ENCODE results near the gene IDH3A. TPM values are rescaled to one million over a fixed set of nuclear protein-coding genes. Genes with fewer than 3 reads are reported as not detected.
A peak's percentile ranks its signal among the peaks of the same experiment; 100 is the strongest.

Gene IDH3A
- total RNA-seq, 1 experiment from 2014 or later: 116 TPM

DNA sequence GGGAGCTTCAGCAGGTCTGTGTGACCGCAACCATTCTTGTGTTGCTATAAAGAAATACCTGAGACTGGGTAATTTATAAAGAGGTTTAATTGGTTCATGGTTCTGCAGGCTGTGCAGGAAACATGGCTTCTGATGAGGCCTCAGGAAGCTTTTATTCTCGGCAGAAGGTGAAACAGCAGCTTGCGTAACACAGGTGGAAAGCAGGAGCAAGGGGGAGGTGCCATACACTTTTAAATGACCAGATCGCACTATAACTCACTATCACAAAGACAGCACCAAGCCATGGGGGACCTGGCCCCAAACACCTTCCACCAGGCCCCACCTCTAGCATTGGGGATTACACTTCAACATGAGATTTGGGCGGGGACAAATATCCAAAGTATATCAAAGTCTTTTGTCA is 9.6 kb upstream of the IDH3A start:
- DNase-seq (ENCODE audit: low read depth, low spot score) (no peak), ATAC-seq (no peak)
- H3K36me3 ChIP-seq (ENCODE audit: control insufficient read depth, insufficient read depth, low read length): no peaks in the 10 kb centered on the region
- H3K4me3 ChIP-seq (ENCODE audit: low read depth in 2 of 2, low read length in 2 of 2): no peak overlapping the region
- in situ Hi-C loops (cut with HindIII; ENCODE audit: low pct_unique_long_range_greater_than_20kb, low sequenced_read_pairs) (loop anchor here (25.0 kb wide), 1 partner anchor 123 kb away; the partner anchor contains the start of gene DNAJA4), intact Hi-C loops (cut with micrococcal nuclease; ENCODE audit: unreplicated experiment) (no loop called here)
- ChIA-PET CTCF (no interaction called here), POLR2A (no interaction called here)
- no peak for TF ChIP-seq SIN3A (IDR thresholded peaks at IDR 0.05; ENCODE audit: borderline replicate concordance, insufficient read depth, low read depth, low read length)
- no peak for TF ChIP-seq TCF7L2 (IDR thresholded peaks at IDR 0.05; ENCODE audit: low read depth, low read length)
- no peak for TF ChIP-seq POLR2AphosphoS5 (IDR thresholded peaks at IDR 0.05; ENCODE audit: low read depth, low read length)
- TF ChIP-seq, protein P1, sequence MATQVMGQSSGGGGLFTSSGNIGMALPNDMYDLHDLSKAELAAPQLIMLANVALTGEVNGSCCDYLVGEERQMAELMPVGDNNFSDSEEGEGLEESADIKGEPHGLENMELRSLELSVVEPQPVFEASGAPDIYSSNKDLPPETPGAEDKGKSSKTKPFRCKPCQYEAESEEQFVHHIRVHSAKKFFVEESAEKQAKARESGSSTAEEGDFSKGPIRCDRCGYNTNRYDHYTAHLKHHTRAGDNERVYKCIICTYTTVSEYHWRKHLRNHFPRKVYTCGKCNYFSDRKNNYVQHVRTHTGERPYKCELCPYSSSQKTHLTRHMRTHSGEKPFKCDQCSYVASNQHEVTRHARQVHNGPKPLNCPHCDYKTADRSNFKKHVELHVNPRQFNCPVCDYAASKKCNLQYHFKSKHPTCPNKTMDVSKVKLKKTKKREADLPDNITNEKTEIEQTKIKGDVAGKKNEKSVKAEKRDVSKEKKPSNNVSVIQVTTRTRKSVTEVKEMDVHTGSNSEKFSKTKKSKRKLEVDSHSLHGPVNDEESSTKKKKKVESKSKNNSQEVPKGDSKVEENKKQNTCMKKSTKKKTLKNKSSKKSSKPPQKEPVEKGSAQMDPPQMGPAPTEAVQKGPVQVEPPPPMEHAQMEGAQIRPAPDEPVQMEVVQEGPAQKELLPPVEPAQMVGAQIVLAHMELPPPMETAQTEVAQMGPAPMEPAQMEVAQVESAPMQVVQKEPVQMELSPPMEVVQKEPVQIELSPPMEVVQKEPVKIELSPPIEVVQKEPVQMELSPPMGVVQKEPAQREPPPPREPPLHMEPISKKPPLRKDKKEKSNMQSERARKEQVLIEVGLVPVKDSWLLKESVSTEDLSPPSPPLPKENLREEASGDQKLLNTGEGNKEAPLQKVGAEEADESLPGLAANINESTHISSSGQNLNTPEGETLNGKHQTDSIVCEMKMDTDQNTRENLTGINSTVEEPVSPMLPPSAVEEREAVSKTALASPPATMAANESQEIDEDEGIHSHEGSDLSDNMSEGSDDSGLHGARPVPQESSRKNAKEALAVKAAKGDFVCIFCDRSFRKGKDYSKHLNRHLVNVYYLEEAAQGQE (IDR thresholded peaks at IDR 0.05; ENCODE audit: insufficient read depth in 1 of 2, low read depth in 2 of 2, low read length in 1 of 2): no peak
- TF ChIP-seq, protein P2, sequence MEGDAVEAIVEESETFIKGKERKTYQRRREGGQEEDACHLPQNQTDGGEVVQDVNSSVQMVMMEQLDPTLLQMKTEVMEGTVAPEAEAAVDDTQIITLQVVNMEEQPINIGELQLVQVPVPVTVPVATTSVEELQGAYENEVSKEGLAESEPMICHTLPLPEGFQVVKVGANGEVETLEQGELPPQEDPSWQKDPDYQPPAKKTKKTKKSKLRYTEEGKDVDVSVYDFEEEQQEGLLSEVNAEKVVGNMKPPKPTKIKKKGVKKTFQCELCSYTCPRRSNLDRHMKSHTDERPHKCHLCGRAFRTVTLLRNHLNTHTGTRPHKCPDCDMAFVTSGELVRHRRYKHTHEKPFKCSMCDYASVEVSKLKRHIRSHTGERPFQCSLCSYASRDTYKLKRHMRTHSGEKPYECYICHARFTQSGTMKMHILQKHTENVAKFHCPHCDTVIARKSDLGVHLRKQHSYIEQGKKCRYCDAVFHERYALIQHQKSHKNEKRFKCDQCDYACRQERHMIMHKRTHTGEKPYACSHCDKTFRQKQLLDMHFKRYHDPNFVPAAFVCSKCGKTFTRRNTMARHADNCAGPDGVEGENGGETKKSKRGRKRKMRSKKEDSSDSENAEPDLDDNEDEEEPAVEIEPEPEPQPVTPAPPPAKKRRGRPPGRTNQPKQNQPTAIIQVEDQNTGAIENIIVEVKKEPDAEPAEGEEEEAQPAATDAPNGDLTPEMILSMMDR (IDR thresholded peaks at IDR 0.05): no peak
- no TSS peak for BruUV-seq (replicated peaks)
- no peaks in the 10 kb centered on the region for H3K4me1 ChIP-seq (ENCODE audit: control insufficient read depth, insufficient read depth, low read length)
- H3K27ac ChIP-seq (ENCODE audit: low read length): no peak overlapping the region
- no peaks in the 10 kb centered on the region for H3K9me3 ChIP-seq (ENCODE audit: control insufficient read depth, insufficient read depth, low read depth, low read length)
- H3K27me3 ChIP-seq (ENCODE audit: control insufficient read depth, insufficient read depth, low read length): no peaks in the 10 kb centered on the region

DNA sequence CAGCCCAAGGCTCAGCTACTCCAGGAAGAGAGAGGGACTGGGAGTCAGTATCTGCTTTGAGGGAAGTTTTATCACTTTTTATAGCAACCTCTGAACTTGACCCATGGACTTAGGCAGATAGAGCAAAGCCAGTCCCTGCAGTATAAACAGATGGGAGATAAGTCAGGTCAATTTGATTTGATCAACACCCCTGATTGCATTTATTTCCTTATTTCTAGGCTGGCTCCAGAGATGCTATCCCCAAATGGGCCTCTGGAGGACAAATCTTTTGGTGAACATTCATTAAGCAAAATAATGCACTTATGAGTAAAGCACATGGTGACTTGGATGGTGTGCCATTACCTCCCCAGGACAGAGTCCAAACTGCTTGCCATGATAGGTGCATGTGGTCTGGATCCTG is 8.9 kb upstream of the IDH3A start:
- H3K27me3 ChIP-seq (ENCODE audit: control insufficient read depth, insufficient read depth, low read length): no peaks in the 10 kb centered on the region
- ATAC-seq (0 out of 2 replicates have a peak, but pooled peaks have one; percentile 30), DNase-seq (ENCODE audit: low read depth, low spot score) (no peak)
- ChIA-PET CTCF (no interaction called here), POLR2A (no interaction called here)
- intact Hi-C loops (cut with micrococcal nuclease; ENCODE audit: unreplicated experiment): no loop called here
- no peaks in the 10 kb centered on the region for H3K36me3 ChIP-seq (ENCODE audit: control insufficient read depth, insufficient read depth, low read length)
- no TSS peak for BruUV-seq (replicated peaks)
- H3K4me3 ChIP-seq (ENCODE audit: low read depth in 2 of 2, low read length in 2 of 2): no peak overlapping the region
- in situ Hi-C loops (cut with HindIII; ENCODE audit: low pct_unique_long_range_greater_than_20kb, low sequenced_read_pairs): loop anchor here (25.0 kb wide), 1 partner anchor 122 kb away; the partner anchor contains the start of gene DNAJA4
- TF ChIP-seq POLR2AphosphoS5 (IDR thresholded peaks at IDR 0.05; ENCODE audit: low read depth, low read length): no peak
- TF ChIP-seq TCF7L2 (IDR thresholded peaks at IDR 0.05; ENCODE audit: low read depth, low read length): no peak
- TF ChIP-seq, protein P2 (IDR thresholded peaks at IDR 0.05): no peak
- TF ChIP-seq, protein P1 (IDR thresholded peaks at IDR 0.05; ENCODE audit: insufficient read depth in 1 of 2, low read depth in 2 of 2, low read length in 1 of 2): no peak
- no peak for TF ChIP-seq SIN3A (IDR thresholded peaks at IDR 0.05; ENCODE audit: borderline replicate concordance, insufficient read depth, low read depth, low read length)
- H3K9me3 ChIP-seq (ENCODE audit: control insufficient read depth, insufficient read depth, low read depth, low read length): no peaks in the 10 kb centered on the region
- H3K27ac ChIP-seq (ENCODE audit: low read length): no peak overlapping the region
- no peaks in the 10 kb centered on the region for H3K4me1 ChIP-seq (ENCODE audit: control insufficient read depth, insufficient read depth, low read length)
